Neural cell (in vitro differentiated cells): ENCODE data around the gene TRPM7. TPM values are rescaled to one million over a fixed set of nuclear protein-coding genes. Genes with fewer than 3 reads are reported as not detected.

Source experiments
- H2AFZ ChIP-seq: fragments of 200-600, 300-800 bp; sonication (generic), shearing (Covaris generic); 2 replicates; pipeline ENCODE4 v1.6.0; 2014; ENCODE audit warnings: low read depth, mild to moderate bottlenecking, antibody characterized with exemption, low read length, moderate library complexity
- H3F3A ChIP-seq: fragments of 200-600 bp; shearing (Covaris generic); 2 replicates; pipeline ENCODE4 v1.6.1; 2016; ENCODE audit warnings: mild to moderate bottlenecking, moderate library complexity, mixed read lengths, antibody characterized with exemption, low read length; ENCODE audit not compliant: insufficient read depth, poor library complexity, severe bottlenecking
- H3K27ac ChIP-seq: fragments of 200-600, 300-800 bp; sonication (generic), shearing (Covaris generic); 2 replicates; pipeline ENCODE4 v1.5.1; 2014; ENCODE audit warnings: mild to moderate bottlenecking, low read length, moderate library complexity
- H3K27me3 ChIP-seq: fragments of 300-800, 200-600 bp; sonication (generic), shearing (Covaris generic); 2 replicates; pipeline ENCODE4 v1.6.0; 2014; ENCODE audit warnings: mild to moderate bottlenecking, low read depth, low read length, moderate library complexity; ENCODE audit not compliant: insufficient read depth
- H3K36me3 ChIP-seq: fragments of 300-800, 200-600 bp; sonication (generic), shearing (Covaris generic); 2 replicates; pipeline ENCODE4 v1.5.1; 2014; ENCODE audit warnings: mild to moderate bottlenecking, antibody characterized with exemption, low read length, moderate library complexity; ENCODE audit not compliant: insufficient read depth
- H3K4me2 ChIP-seq: fragments of 300-800, 200-600 bp; sonication (generic), shearing (Covaris generic); 2 replicates; pipeline ENCODE4 v1.6.0; 2014; ENCODE audit warnings: mild to moderate bottlenecking, low read length
- H3K4me3 ChIP-seq: fragments of 300-800, 200-600 bp; sonication (generic), shearing (Covaris generic); 2 replicates; pipeline ENCODE4 v1.5.1; 2014; ENCODE audit warnings: mild to moderate bottlenecking, low read length, moderate library complexity
- H3K79me2 ChIP-seq: fragments of 200-600 bp; shearing (Covaris generic); replicated peaks from 2 replicates; pipeline ENCODE4 v1.6.0; 2014; ENCODE audit warnings: mild to moderate bottlenecking, low read length, moderate library complexity; ENCODE audit not compliant: insufficient read depth
- H3K9ac ChIP-seq: fragments of 300-800, 200-600 bp; sonication (generic), shearing (Covaris generic); 2 replicates; pipeline ENCODE4 v1.6.1; 2016; ENCODE audit warnings: mild to moderate bottlenecking, low read length, mixed read lengths
- H3K9me2 ChIP-seq: fragments of 200-600 bp; shearing (Covaris generic); 2 replicates; pipeline ENCODE4 v1.6.1; 2016; ENCODE audit warnings: mild to moderate bottlenecking, low read length, mixed read lengths; ENCODE audit not compliant: insufficient read depth
- H3K9me3 ChIP-seq: fragments of 200-600, 300-800 bp; sonication (generic), shearing (Covaris generic); 2 replicates; pipeline ENCODE4 v1.6.1; 2016; ENCODE audit warnings: mild to moderate bottlenecking, mixed run types, low read length, moderate library complexity, mixed read lengths
- H4K20me1 ChIP-seq: fragments of 200-600 bp; shearing (Covaris generic); 2 replicates; pipeline ENCODE4 v1.6.1; 2016; ENCODE audit warnings: mild to moderate bottlenecking, mixed run types; ENCODE audit not compliant: insufficient read depth
- CTCF ChIP-seq: fragments of 450-650 bp; IDR thresholded peaks from 2 replicates; pipeline ENCODE4 v1.5.1; 2014; ENCODE audit warnings: antibody characterized with exemption, mild to moderate bottlenecking, moderate library complexity; ENCODE audit not compliant: poor library complexity, severe bottlenecking
- EP300 ChIP-seq: fragments of 450-650 bp; conservative IDR thresholded peaks from 2 replicates; pipeline ENCODE4 v1.6.1; 2014; ENCODE audit warnings: antibody characterized with exemption, mild to moderate bottlenecking, moderate library complexity; ENCODE audit not compliant: poor library complexity, severe bottlenecking
- EZH2 ChIP-seq: fragments of 200-600, 300-800 bp; shearing (Covaris generic), sonication (generic); IDR thresholded peaks from 2 replicates; pipeline ENCODE4 v1.6.1; 2014; ENCODE audit warnings: antibody characterized with exemption, low read length, borderline replicate concordance, mild to moderate bottlenecking; ENCODE audit not compliant: insufficient read depth, poor library complexity, severe bottlenecking
- MXI1 ChIP-seq: fragments of 450-650 bp; conservative IDR thresholded peaks from 2 replicates; pipeline ENCODE4 v1.6.1; 2014; ENCODE audit warnings: antibody characterized with exemption, mild to moderate bottlenecking; ENCODE audit not compliant: poor library complexity, severe bottlenecking
- POLR2AphosphoS5 ChIP-seq: IDR thresholded peaks from 2 replicates; pipeline ENCODE4 v1.6.1; 2012
- RAD21 ChIP-seq: fragments of 450-650 bp; conservative IDR thresholded peaks from 2 replicates; pipeline ENCODE4 v1.6.1; 2014; ENCODE audit warnings: antibody characterized with exemption, mild to moderate bottlenecking, moderate library complexity
- REST ChIP-seq: IDR thresholded peaks from 2 replicates; pipeline ENCODE4 v1.6.1; 2012; ENCODE audit warnings: borderline replicate concordance
- SMC3 ChIP-seq: fragments of 450-650 bp; conservative IDR thresholded peaks from 2 replicates; pipeline ENCODE4 v1.6.1; 2014; ENCODE audit warnings: antibody characterized with exemption, mild to moderate bottlenecking, moderate library complexity; ENCODE audit not compliant: poor library complexity
- TAF1 ChIP-seq: IDR thresholded peaks from 2 replicates; pipeline ENCODE4 v1.6.1; 2012; ENCODE audit warnings: low read depth
- polyA plus RNA-seq: library from polyadenylated mRNA; depleted of rRNA; stranded (reverse); fragments of >200 nt; gene quantifications from 2 replicates; pipeline ENCODE4 v1.2.3, GENCODE V29; 2014

The TRPM7 gene
- polyA plus RNA-seq, 1 donor from 2014 or later, result 30.7 TPM

GRCh38 chr15:50627351-50628055 is 59.1 kb downstream of the TRPM7 start:
- Histone ChIP-seq H3K27ac (no peak overlapping the region), H2AFZ (no peak overlapping the region), H3K9me2 (no peaks in the 10 kb centered on the region), H4K20me1 (no peaks in the 10 kb centered on the region), H3K79me2 (no peaks in the 10 kb centered on the region), H3F3A (no peaks in the 10 kb centered on the region), H3K27me3 (no peaks in the 10 kb centered on the region), H3K36me3 (no peaks in the 10 kb centered on the region), H3K4me2 (no peak overlapping the region), H3K4me3 (no peak overlapping the region), H3K9ac (no peak overlapping the region), H3K9me3 (no peaks in the 10 kb centered on the region)
- TF ChIP-seq SMC3 (no peak), CTCF (no peak), POLR2AphosphoS5 (no peak), REST (no peak), TAF1 (no peak), EP300 (no peak), RAD21 (no peak), EZH2 (no peak), MXI1 (no peak)

GRCh38 chr15:50624616-50625168 is 61.9 kb downstream of the TRPM7 start:
- no peaks in the 10 kb centered on the region for H3F3A ChIP-seq
- H3K4me3 ChIP-seq, result no peak overlapping the region
- no peak overlapping the region for H3K4me2 ChIP-seq
- no peak overlapping the region for H3K27ac ChIP-seq
- no peaks in the 10 kb centered on the region for H3K36me3 ChIP-seq
- no peaks in the 10 kb centered on the region for H3K79me2 ChIP-seq
- H2AFZ ChIP-seq, result no peak overlapping the region
- no peaks in the 10 kb centered on the region for H4K20me1 ChIP-seq
- H3K27me3 ChIP-seq, result no peaks in the 10 kb centered on the region
- H3K9ac ChIP-seq, result no peak overlapping the region
- H3K9me2 ChIP-seq, result no peaks in the 10 kb centered on the region
- no peaks in the 10 kb centered on the region for H3K9me3 ChIP-seq
- TF ChIP-seq POLR2AphosphoS5 (no peak), TAF1 (no peak), SMC3 (no peak), REST (no peak)
